Esophagus (tissue), 2 donors: ENCODE data around the gene NR1I3. TPM values are rescaled to one million over a fixed set of nuclear protein-coding genes. Genes with fewer than 3 reads are reported as not detected.

Experiments
- H3K27ac ChIP-seq, 2 donors: one replicate each; pipeline ENCODE4 v1.5.1; 2013; ENCODE audit warnings: low read depth in 2 of 2, mild to moderate bottlenecking in 2 of 2, inconsistent platforms in 1 of 2, low read length in 1 of 2, moderate library complexity in 1 of 2
- H3K27me3 ChIP-seq, 2 donors: one replicate each; pipeline ENCODE4 v1.6.1; 2013; ENCODE audit warnings: low read length in 2 of 2, control low read depth in 1 of 2, mild to moderate bottlenecking in 1 of 2; ENCODE audit not compliant: insufficient read depth in 2 of 2, control insufficient read depth in 1 of 2
- H3K36me3 ChIP-seq, 2 donors: one replicate each; pipeline ENCODE4 v1.6.1; 2013; ENCODE audit warnings: low read length in 1 of 2; ENCODE audit not compliant: control insufficient read depth in 2 of 2, insufficient read depth in 2 of 2
- H3K4me1 ChIP-seq, 2 donors: one replicate each; pipeline ENCODE4 v1.6.1; 2013; ENCODE audit warnings: low read length in 1 of 2; ENCODE audit not compliant: control insufficient read depth in 2 of 2, insufficient read depth in 2 of 2
- H3K4me3 ChIP-seq, 2 donors: one replicate each; pipeline ENCODE4 v1.5.1; 2013; ENCODE audit warnings: low read length in 2 of 2, mild to moderate bottlenecking in 2 of 2, low read depth in 1 of 2, moderate library complexity in 1 of 2
- H3K9me3 ChIP-seq, 2 donors: one replicate each; pipeline ENCODE4 v1.6.1; 2013; ENCODE audit warnings: mild to moderate bottlenecking in 2 of 2, low read depth in 1 of 2, low read length in 1 of 2, moderate library complexity in 1 of 2; ENCODE audit not compliant: control insufficient read depth in 2 of 2, insufficient read depth in 1 of 2
- WGBS, 2 donors: extraction: QIAGEN DNeasy Blood & Tissue Kit; methylation state at CpG; one replicate each; pipeline ENCODE4 v1.1.7; 2013; 5-methylcytosine and 5-hydroxymethylcytosine counted together
- polyA plus RNA-seq, 2 donors: library from polyadenylated mRNA; stranded (reverse); fragments of 200-250 nt; gene quantifications; one replicate each; pipeline ENCODE4 v1.2.3, GENCODE V29; 2013
- donor health status: healthy with polysubstance abuse.
- donor health status: Bipolar disorder and iron deficiency.

NR1I3 gene
- polyA plus RNA-seq, 2 donors, result 0.07 TPM; not detected in 1

DNA sequence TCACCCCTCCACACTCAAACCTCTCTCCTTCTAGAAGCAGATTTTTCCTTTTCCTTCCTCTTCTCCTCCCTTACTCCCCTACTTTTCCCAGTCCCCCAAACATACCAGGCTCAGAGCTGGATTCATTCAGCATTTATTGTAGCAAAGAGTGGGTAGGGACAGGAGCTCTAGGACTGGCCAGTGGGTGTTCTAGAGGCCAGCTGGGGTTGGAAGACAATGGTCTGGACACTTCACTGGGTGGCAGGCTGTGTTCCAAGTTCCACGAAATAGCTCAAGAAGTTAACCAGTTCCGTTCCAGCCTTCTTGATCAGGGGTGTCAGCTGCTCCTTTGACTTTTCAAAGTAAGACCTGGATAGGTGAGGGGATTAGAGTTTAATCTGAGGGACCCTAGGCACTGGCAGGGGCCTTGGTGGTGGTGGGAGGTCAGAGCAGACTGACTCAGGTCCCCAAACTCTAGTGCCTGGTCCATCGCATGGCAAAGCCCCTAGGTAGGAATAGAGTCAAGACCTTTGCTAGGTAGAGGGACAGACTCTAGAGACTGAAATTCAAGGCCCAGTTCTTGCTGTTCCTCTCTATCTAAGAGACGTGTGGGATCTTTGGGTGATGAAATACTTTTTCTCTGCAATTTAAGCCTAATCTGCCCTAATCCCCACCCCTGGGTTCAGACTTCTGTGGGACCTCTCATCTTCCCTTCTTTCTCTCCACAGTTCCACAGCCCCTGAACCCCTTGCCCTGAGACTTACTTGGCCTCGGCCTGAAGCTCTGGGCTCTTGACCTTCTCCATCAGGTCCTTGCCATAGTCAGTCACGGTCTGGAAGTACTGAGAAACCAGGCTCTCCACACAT, 15.6 kb downstream of the NR1I3 start:
- WGBS, 2 donors, result 80 to 83% methylated on average over 6 of the region's 6 CpGs
- H3K27me3 ChIP-seq, result no peaks in the 10 kb centered on the region
- H3K27ac ChIP-seq, result no peak overlapping the region
- H3K4me1 ChIP-seq, result peaks cover 0 to 8% of the 10 kb centered on the region in 2 donors
- no peaks in the 10 kb centered on the region for H3K36me3 ChIP-seq
- H3K9me3 ChIP-seq, result no peaks in the 10 kb centered on the region
- no peak overlapping the region for H3K4me3 ChIP-seq

- no peaks in the 10 kb centered on the region for H3K4me1 ChIP-seq
- H3K27me3 ChIP-seq, result no peaks in the 10 kb centered on the region
- no peak overlapping the region for H3K27ac ChIP-seq
- H3K9me3 ChIP-seq, result no peaks in the 10 kb centered on the region
- WGBS, 2 donors, result 84 to 85% methylated on average over 5 of the region's 5 CpGs
- H3K36me3 ChIP-seq, result peaks cover 0 to 3% of the 10 kb centered on the region in 2 donors
- H3K4me3 ChIP-seq, result no peak overlapping the region
These were observed 18.0 kb downstream of the NR1I3 start for GRCh38 chr1:161220002-161220401.

GRCh38 chr1:161219078-161219892, 18.7 kb downstream of the NR1I3 start:
- H3K9me3 ChIP-seq, result no peaks in the 10 kb centered on the region
- WGBS, 2 donors, result 87 to 90% methylated on average over 5 of the region's 5 CpGs
- no peaks in the 10 kb centered on the region for H3K27me3 ChIP-seq
- H3K4me3 ChIP-seq, result no peak overlapping the region
- no peak overlapping the region for H3K27ac ChIP-seq
- no peaks in the 10 kb centered on the region for H3K4me1 ChIP-seq
- peaks cover 0 to 6% of the 10 kb centered on the region in 2 donors for H3K36me3 ChIP-seq

- H3K9me3 ChIP-seq, result no peaks in the 10 kb centered on the region
- 68 to 70% methylated on average over 8 of the region's 8 CpGs for WGBS, 2 donors
- H3K4me1 ChIP-seq, result no peaks in the 10 kb centered on the region
- H3K27me3 ChIP-seq, result no peaks in the 10 kb centered on the region
- no peak overlapping the region for H3K27ac ChIP-seq
- H3K36me3 ChIP-seq, result peaks cover 6 to 14% of the 10 kb centered on the region in 2 donors
- no peak overlapping the region for H3K4me3 ChIP-seq
These were observed 19.5 kb downstream of the NR1I3 start for GRCh38 chr1:161218301-161219077.

- Histone ChIP-seq H3K27ac (no peak overlapping the region), H3K36me3 (peaks cover 8 to 18% of the 10 kb centered on the region in 2 donors), H3K9me3 (no peaks in the 10 kb centered on the region), H3K27me3 (no peaks in the 10 kb centered on the region), H3K4me3 (no peak overlapping the region), H3K4me1 (no peaks in the 10 kb centered on the region)
- 67 to 70% methylated on average over 6 of the region's 6 CpGs for WGBS, 2 donors
These were observed 20.2 kb downstream of the NR1I3 start for GRCh38 chr1:161217831-161218230.

GRCh38 chr1:161216945-161217712, 20.9 kb downstream of the NR1I3 start:
- 58 to 68% methylated on average over 7 of the region's 7 CpGs for WGBS, 2 donors
- Histone ChIP-seq H3K4me1 (no peaks in the 10 kb centered on the region), H3K27ac (peak overlapping the region in 1 of 2 donors; percentile 43), H3K36me3 (peaks cover 8 to 22% of the 10 kb centered on the region in 2 donors), H3K27me3 (no peaks in the 10 kb centered on the region), H3K9me3 (no peaks in the 10 kb centered on the region), H3K4me3 (no peak overlapping the region)

- Histone ChIP-seq H3K4me3 (no peak within 1 kb of the TSS), H3K27ac (no peak within 1 kb of the TSS), H3K4me1 (no peaks in the 10 kb centered on the region), H3K36me3 (peaks cover 8 to 32% of the 10 kb centered on the region in 2 donors), H3K27me3 (no peaks in the 10 kb centered on the region), H3K9me3 (no peaks in the 10 kb centered on the region)
- WGBS, 2 donors, result 76 to 78% methylated on average over 10 of the region's 10 CpGs
These were observed 22.9 kb downstream of the NR1I3 start, which contains the start of gene FCER1G for GRCh38 chr1:161215076-161215475. TSS of gene FCER1G (plus strand) at chr1:161215295. CDS start at chr1:161215322, 27 bp downstream.

- Histone ChIP-seq H3K4me3 (no peak overlapping the region), H3K27me3 (no peaks in the 10 kb centered on the region), H3K9me3 (no peaks in the 10 kb centered on the region), H3K27ac (no peak overlapping the region), H3K36me3 (peaks cover 13 to 32% of the 10 kb centered on the region in 2 donors), H3K4me1 (no peaks in the 10 kb centered on the region)
- 90 to 91% methylated on average over 9 of the region's 9 CpGs for WGBS, 2 donors
These were observed 23.6 kb downstream of the NR1I3 start for GRCh38 chr1:161214369-161214768.
